ENCODE measurements around the gene OR5AU1. TPM values are rescaled to one million over a fixed set of nuclear protein-coding genes. Genes with fewer than 3 reads are reported as not detected.

The OR5AU1 gene
- total RNA-seq, 1 donor from 2014 or later: not detected

DNA sequence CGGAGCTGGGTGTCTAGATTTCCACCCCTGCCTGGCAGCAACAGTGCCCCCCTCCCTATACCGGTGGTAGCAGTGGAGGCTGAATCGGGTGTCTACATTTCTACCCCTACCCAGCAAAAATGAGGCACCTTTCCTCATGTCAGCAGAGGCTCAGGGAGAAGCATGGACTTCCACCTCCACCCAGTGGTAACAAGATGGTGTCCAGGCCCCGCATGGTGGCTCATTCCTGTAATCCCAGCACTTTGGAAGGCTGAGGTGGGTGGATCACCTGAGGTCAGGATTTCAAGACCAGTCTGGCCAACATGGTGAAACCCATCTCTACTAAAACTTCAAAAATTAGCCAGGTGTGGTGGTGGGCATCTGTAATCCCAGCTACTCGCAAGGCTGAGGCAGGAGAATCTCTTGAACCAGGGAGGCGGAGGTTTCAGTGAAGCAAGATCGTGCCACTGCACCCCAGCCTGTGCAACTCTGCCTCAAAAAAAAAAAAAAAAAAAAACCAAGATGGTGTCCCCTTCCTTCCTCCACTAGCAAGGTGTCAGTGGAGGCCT is 35.5 kb upstream of the OR5AU1 start:
- Mint-ChIP-seq H3K27me3 (ENCODE audit: low read depth) (peaks cover 22% of the 10 kb centered on the region), H3K9me3 (no peaks in the 10 kb centered on the region), H3K4me3 (peak overlapping the region; percentile 71), H3K36me3 (ENCODE audit: low read depth) (no peaks in the 10 kb centered on the region), H3K27ac (ENCODE audit: unreplicated experiment) (no peak overlapping the region), H3K4me1 (peaks cover 6% of the 10 kb centered on the region)
- no peak for DNase-seq (ENCODE audit: low read depth, low spot score)
- no peak for TF ChIP-seq CTCF (conservative IDR thresholded peaks at IDR 0.05)

GRCh38 chr14:21185491-21185890 is 29.6 kb upstream of the OR5AU1 start:
- TF ChIP-seq CTCF (conservative IDR thresholded peaks at IDR 0.05): no peak
- no peaks in the 10 kb centered on the region for H3K36me3 Mint-ChIP-seq (ENCODE audit: low read depth)
- peaks cover 9% of the 10 kb centered on the region for H3K27me3 Mint-ChIP-seq (ENCODE audit: low read depth)

GRCh38 chr14:21184254-21184653 is 28.4 kb upstream of the OR5AU1 start:
- TF ChIP-seq CTCF (conservative IDR thresholded peaks at IDR 0.05): no peak

More at GRCh38 chr14:21185491-21185890, 29.6 kb upstream of the OR5AU1 start:
- Mint-ChIP-seq H3K4me3 (no peak overlapping the region), H3K9me3 (peaks cover 4% of the 10 kb centered on the region), H3K27ac (ENCODE audit: unreplicated experiment) (no peak overlapping the region), H3K4me1 (peaks cover 7% of the 10 kb centered on the region)
- DNase-seq (ENCODE audit: low read depth, low spot score): no peak

DNA sequence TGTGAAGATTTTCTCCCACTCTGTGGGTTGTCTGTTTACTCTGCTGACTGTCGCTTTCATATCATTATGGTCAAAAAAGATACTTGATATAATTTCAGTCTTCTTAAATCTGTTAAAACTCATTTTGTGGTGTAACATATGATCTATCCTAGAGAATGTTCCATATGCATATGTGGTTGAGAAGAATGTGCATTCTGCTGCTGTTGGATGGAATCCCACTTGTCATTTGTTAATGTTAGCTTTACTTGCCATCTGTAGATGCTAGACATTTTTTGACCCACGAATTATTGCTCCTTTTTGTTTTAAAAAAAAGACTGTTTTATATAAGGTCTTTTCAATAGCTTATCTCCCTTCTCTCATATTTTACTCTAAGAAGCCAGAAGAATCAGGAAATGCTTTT is 26.3 kb upstream of the OR5AU1 start:
- Mint-ChIP-seq H3K9me3 (peaks cover 8% of the 10 kb centered on the region), H3K27me3 (ENCODE audit: low read depth) (peaks cover 17% of the 10 kb centered on the region), H3K27ac (ENCODE audit: unreplicated experiment) (no peak overlapping the region), H3K4me3 (no peak overlapping the region), H3K36me3 (ENCODE audit: low read depth) (no peaks in the 10 kb centered on the region), H3K4me1 (peaks cover 7% of the 10 kb centered on the region)
- no peak for TF ChIP-seq CTCF (conservative IDR thresholded peaks at IDR 0.05)
- no peak for DNase-seq (ENCODE audit: low read depth, low spot score)

More at GRCh38 chr14:21184254-21184653, 28.4 kb upstream of the OR5AU1 start:
- Mint-ChIP-seq H3K27me3 (ENCODE audit: low read depth) (peaks cover 13% of the 10 kb centered on the region), H3K36me3 (ENCODE audit: low read depth) (no peaks in the 10 kb centered on the region), H3K27ac (ENCODE audit: unreplicated experiment) (no peak overlapping the region), H3K4me1 (peaks cover 7% of the 10 kb centered on the region), H3K9me3 (peaks cover 4% of the 10 kb centered on the region), H3K4me3 (no peak overlapping the region)
- DNase-seq (ENCODE audit: low read depth, low spot score): no peak

DNA sequence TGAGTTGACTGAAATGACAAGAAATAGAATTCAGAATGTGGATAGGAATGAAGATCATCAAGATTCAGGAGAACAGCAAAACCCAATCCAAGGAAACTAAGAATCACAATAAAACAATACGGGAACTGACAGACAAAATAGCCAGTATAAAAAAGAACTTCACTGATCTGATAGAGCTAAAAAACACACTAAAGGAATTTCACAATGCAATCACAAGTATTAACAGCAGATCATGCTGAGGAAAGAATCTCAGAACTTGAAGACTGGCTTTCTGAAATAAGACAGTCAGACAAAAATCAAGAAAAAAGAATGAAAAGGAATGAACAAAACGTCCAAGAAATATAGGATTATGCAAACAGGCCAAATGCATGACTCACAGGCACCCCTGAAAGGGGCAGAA is 15.3 kb upstream of the OR5AU1 start:
- no peak for DNase-seq (ENCODE audit: low read depth, low spot score)
- Mint-ChIP-seq H3K27ac (ENCODE audit: unreplicated experiment) (no peak overlapping the region), H3K36me3 (ENCODE audit: low read depth) (no peaks in the 10 kb centered on the region), H3K27me3 (ENCODE audit: low read depth) (peaks cover 41% of the 10 kb centered on the region), H3K9me3 (peaks cover 13% of the 10 kb centered on the region), H3K4me1 (no peaks in the 10 kb centered on the region), H3K4me3 (no peak overlapping the region)
- TF ChIP-seq CTCF (conservative IDR thresholded peaks at IDR 0.05): no peak

Data from neural crest cell (in vitro differentiated cells).